GM23248 (cell line): ENCODE results near the gene CARMIL1. TPM values are rescaled to one million over a fixed set of nuclear protein-coding genes. Genes with fewer than 3 reads are reported as not detected.

Experiments used
- DNase-seq: peaks from one replicate; pipeline ENCODE4 v3.0.0-alpha.2; 2015
- H2AFZ ChIP-seq: fragments of 200-600 bp; sonication (generic); 2 replicates; pipeline ENCODE4 v1.6.1; 2016; ENCODE audit warnings: antibody characterized with exemption
- H3F3A ChIP-seq: fragments of 200-600 bp; sonication (generic); 2 replicates; pipeline ENCODE4 v1.6.1; 2016; ENCODE audit warnings: mild to moderate bottlenecking, antibody characterized with exemption, mixed run types; ENCODE audit not compliant: insufficient read depth
- H3K27ac ChIP-seq: fragments of 200-600 bp; sonication (generic); 2 replicates; pipeline ENCODE4 v1.5.1; 2016; ENCODE audit warnings: mild to moderate bottlenecking
- H3K27me3 ChIP-seq: fragments of 200-600 bp; sonication (generic); replicated peaks from 2 replicates; pipeline ENCODE4 v1.6.1; 2016; ENCODE audit warnings: mild to moderate bottlenecking; ENCODE audit not compliant: insufficient read depth
- H3K36me3 ChIP-seq: fragments of 200-600 bp; sonication (generic); 2 replicates; pipeline ENCODE4 v1.6.1; 2016; ENCODE audit warnings: low read depth, mild to moderate bottlenecking
- H3K4me1 ChIP-seq: fragments of 200-600 bp; sonication (generic); 2 replicates; pipeline ENCODE4 v1.6.1; 2016; ENCODE audit warnings: mild to moderate bottlenecking; ENCODE audit not compliant: insufficient read depth
- H3K4me2 ChIP-seq: fragments of 200-600 bp; sonication (generic); one replicate; pipeline ENCODE4 v1.6.1; 2016; ENCODE audit warnings: mild to moderate bottlenecking; ENCODE audit not compliant: unreplicated experiment
- H3K4me3 ChIP-seq: fragments of 200-600 bp; sonication (generic); 2 replicates; pipeline ENCODE4 v1.5.1; 2016; ENCODE audit warnings: mild to moderate bottlenecking
- H3K79me2 ChIP-seq: fragments of 200-600 bp; sonication (generic); 2 replicates; pipeline ENCODE4 v1.6.1; 2016; ENCODE audit warnings: mild to moderate bottlenecking; ENCODE audit not compliant: insufficient read depth
- H3K9ac ChIP-seq: fragments of 200-600 bp; sonication (generic); 2 replicates; pipeline ENCODE4 v1.6.1; 2016; ENCODE audit warnings: mild to moderate bottlenecking
- H3K9me2 ChIP-seq: fragments of 200-600 bp; sonication (generic); 2 replicates; pipeline ENCODE4 v1.6.1; 2016; ENCODE audit warnings: mixed run types, mild to moderate bottlenecking, moderate library complexity; ENCODE audit not compliant: insufficient read depth
- H3K9me3 ChIP-seq: fragments of 200-600 bp; sonication (generic); one replicate; pipeline ENCODE4 v1.6.1; 2017; ENCODE audit warnings: low read depth
- H4K20me1 ChIP-seq: fragments of 200-600 bp; sonication (generic); 2 replicates; pipeline ENCODE4 v1.6.0; 2016; ENCODE audit not compliant: insufficient read depth
- EZH2 ChIP-seq: fragments of 200-600 bp; sonication (generic); IDR thresholded peaks from 2 replicates; pipeline ENCODE4 v1.6.1; 2018; ENCODE audit warnings: antibody characterized with exemption, mild to moderate bottlenecking; ENCODE audit not compliant: insufficient read depth, poor library complexity, severe bottlenecking
- EZH2phosphoT487 ChIP-seq: fragments of 200-600 bp; sonication (generic); IDR thresholded peaks from 2 replicates; pipeline ENCODE4 v1.6.1; 2018; ENCODE audit warnings: antibody characterized with exemption, moderate library complexity, mild to moderate bottlenecking, low read depth; ENCODE audit not compliant: insufficient read depth
- WGBS, 2 experiments: methylation state at CpG; one replicate each; pipeline ENCODE4 v1.1.6; 2015 to 2017; ENCODE audit warnings: low lambda C conversion rate in 2 of 2, low coverage in 1 of 2; ENCODE audit errors: missing lambda C conversion rate in 2 of 2; 5-methylcytosine and 5-hydroxymethylcytosine counted together
- in situ Hi-C: fragments of 300-500 bp; cut with MboI; formaldehyde crosslinking; loops from 2 replicates; pipeline ENCODE4 v1.15.0; 2020
- polyA plus RNA-seq: library from polyadenylated mRNA; unstranded; fragments of >200 nt; fragmentation: Nextera tagmentation; extraction: Ambion mirVana; gene quantifications from 2 replicates; pipeline ENCODE4 v1.2.1, GENCODE V29; 2016
- total RNA-seq: library from RNA; depleted of rRNA; stranded (reverse); fragments of >200 nt; shearing (Covaris generic); gene quantifications from 2 replicates; pipeline ENCODE4 v1.2.3, GENCODE V29; 2014

CARMIL1 gene
- total and polyA plus RNA-seq, 2 experiments from 2014 or later: 10.9 to 11.0 TPM

- H3K4me1 ChIP-seq: no peaks in the 10 kb centered on the region
- H3K9me3 ChIP-seq: no peaks in the 10 kb centered on the region
- no peaks in the 10 kb centered on the region for H3F3A ChIP-seq
- H3K27me3 ChIP-seq: no peaks in the 10 kb centered on the region
- H3K9me2 ChIP-seq: no peaks in the 10 kb centered on the region; the same call in 1 of the 2 replicates
- no peak overlapping the region for H3K4me3 ChIP-seq
- no peaks in the 10 kb centered on the region for H4K20me1 ChIP-seq
- 83 to 87% methylated on average over 3 of the region's 3 CpGs for WGBS, 2 experiments
- in situ Hi-C loops: no loop called here
- H3K79me2 ChIP-seq: no peaks in the 10 kb centered on the region
- no peak for TF ChIP-seq EZH2phosphoT487
- TF ChIP-seq EZH2: no peak
- H3K4me2 ChIP-seq: no peak overlapping the region
- no peak overlapping the region for H3K9ac ChIP-seq
- DNase-seq: no peak
- no peaks in the 10 kb centered on the region for H3K36me3 ChIP-seq
- no peak overlapping the region for H2AFZ ChIP-seq
- H3K27ac ChIP-seq: no peak overlapping the region
Measured at GRCh38 chr6:25434921-25435320, 155.7 kb downstream of the CARMIL1 start.

GRCh38 chr6:25435416-25435985, 156.3 kb downstream of the CARMIL1 start:
- in situ Hi-C loops: no loop called here
- H3K4me3 ChIP-seq: no peak overlapping the region
- H4K20me1 ChIP-seq: no peaks in the 10 kb centered on the region
- H3K9me3 ChIP-seq: no peaks in the 10 kb centered on the region
- H3K27ac ChIP-seq: no peak overlapping the region
- no peaks in the 10 kb centered on the region for H3K36me3 ChIP-seq
- H3K4me1 ChIP-seq: no peaks in the 10 kb centered on the region
- no peaks in the 10 kb centered on the region for H3F3A ChIP-seq
- H3K27me3 ChIP-seq: no peaks in the 10 kb centered on the region
- H3K4me2 ChIP-seq: no peak overlapping the region
- H3K9ac ChIP-seq: no peak overlapping the region
- no peak overlapping the region for H2AFZ ChIP-seq
- no peaks in the 10 kb centered on the region; the same call in 1 of the 2 replicates for H3K9me2 ChIP-seq
- TF ChIP-seq EZH2phosphoT487: no peak
- TF ChIP-seq EZH2: no peak
- 87 to 89% methylated on average over 6 of the region's 6 CpGs for WGBS, 2 experiments
- no peak for DNase-seq
- H3K79me2 ChIP-seq: no peaks in the 10 kb centered on the region

GRCh38 chr6:25436760-25437159, 157.6 kb downstream of the CARMIL1 start:
- no peak for DNase-seq
- Histone ChIP-seq H3F3A (no peaks in the 10 kb centered on the region), H3K4me1 (no peaks in the 10 kb centered on the region), H3K9me2 (no peaks in the 10 kb centered on the region; the same call in 1 of the 2 replicates), H3K27me3 (no peaks in the 10 kb centered on the region), H3K9ac (no peak overlapping the region), H3K36me3 (no peaks in the 10 kb centered on the region), H2AFZ (no peak overlapping the region), H3K9me3 (no peaks in the 10 kb centered on the region), H3K4me3 (no peak overlapping the region), H3K79me2 (no peaks in the 10 kb centered on the region), H3K4me2 (no peak overlapping the region), H3K27ac (no peak overlapping the region), H4K20me1 (no peaks in the 10 kb centered on the region)
- in situ Hi-C loops: no loop called here
- no peak for TF ChIP-seq EZH2phosphoT487
- TF ChIP-seq EZH2: no peak
- WGBS, 2 experiments: 81 to 87% methylated on average over 4 of the region's 4 CpGs

GRCh38 chr6:25439368-25439767, 160.2 kb downstream of the CARMIL1 start:
- Histone ChIP-seq H2AFZ (no peak overlapping the region), H3K27me3 (no peaks in the 10 kb centered on the region), H3K9me3 (no peaks in the 10 kb centered on the region), H3K36me3 (no peaks in the 10 kb centered on the region), H4K20me1 (no peaks in the 10 kb centered on the region), H3K4me2 (no peak overlapping the region), H3K9me2 (no peaks in the 10 kb centered on the region), H3K4me3 (no peak overlapping the region), H3K27ac (no peak overlapping the region), H3K79me2 (no peaks in the 10 kb centered on the region), H3F3A (no peaks in the 10 kb centered on the region), H3K9ac (no peak overlapping the region), H3K4me1 (no peaks in the 10 kb centered on the region)
- TF ChIP-seq EZH2phosphoT487: no peak
- no peak for TF ChIP-seq EZH2
- in situ Hi-C loops: no loop called here
- 92 to 100% methylated on average over 1 of the region's 1 CpG for whole genome bisulfite sequencing, 2 experiments
- DNase-seq: no peak
